Caco-2 (cell line): Measurements from ENCODE around the gene NALCN. TPM values are rescaled to one million over a fixed set of nuclear protein-coding genes. Genes with fewer than 3 reads are reported as not detected.

Experiments
- BruUV-seq: library from RNA; stranded (reverse); fragments of 400-500 nt; replicated peaks from 2 replicates; lab custom pipeline; 2021; lab: Mats Ljungman, UMichigan
- CTCF ChIA-PET: fragments of 300-600 bp; sonication (Branson Sonifier 250); formaldehyde crosslinking; loops from one replicate; lab custom pipeline; 2022; ENCODE audit warnings: antibody characterized with exemption; lab: Charles Lee
- POLR2A ChIA-PET: fragments of 300-600 bp; sonication (Branson Sonifier 250); formaldehyde crosslinking; loops from one replicate; lab custom pipeline; 2022; ENCODE audit warnings: antibody characterized with exemption; lab: Charles Lee
- DNase-seq, 2 experiments: peaks; one replicate each; pipeline versions ENCODE4 v3.0.0 to v3.0.0-alpha.2; 2020 to 2022
- H3K27me3 ChIP-seq: replicated peaks from 2 replicates; pipeline ENCODE4 v1.6.0; 2011; ENCODE audit warnings: low read length; ENCODE audit not compliant: control insufficient read depth, insufficient read depth
- H3K36me3 ChIP-seq: 2 replicates; pipeline ENCODE4 v1.5.1; 2011; ENCODE audit warnings: low read length; ENCODE audit not compliant: control insufficient read depth, insufficient read depth
- H3K4me1 ChIP-seq: fragments of 250-450 bp; sonication (Bioruptor Pico); 2 replicates; pipeline ENCODE4 v1.5.1; 2020; ENCODE audit warnings: mild to moderate bottlenecking
- H3K4me3 ChIP-seq: 2 replicates; pipeline ENCODE4 v1.5.1; 2011; ENCODE audit warnings: low read depth, mild to moderate bottlenecking, control low read depth, low read length
- H3K9me3 ChIP-seq: fragments of 250-450 bp; sonication (Bioruptor Pico); 2 replicates; pipeline ENCODE4 v1.5.1; 2020; ENCODE audit warnings: mild to moderate bottlenecking, moderate library complexity
- H3K27ac Mint-ChIP-seq: one replicate; pipeline ENCODE4 v1.8.0; 2022; ENCODE audit warnings: mixed read lengths; ENCODE audit not compliant: unreplicated experiment
- H3K27me3 Mint-ChIP-seq: one replicate; pipeline ENCODE4 v1.8.0; 2022; ENCODE audit warnings: mixed read lengths; ENCODE audit not compliant: insufficient read depth, unreplicated experiment
- H3K36me3 Mint-ChIP-seq: one replicate; pipeline ENCODE4 v1.8.0; 2022; ENCODE audit warnings: mild to moderate bottlenecking, mixed read lengths; ENCODE audit not compliant: insufficient read depth, unreplicated experiment
- H3K4me1 Mint-ChIP-seq: one replicate; pipeline ENCODE4 v1.8.0; 2022; ENCODE audit warnings: low read depth, mixed read lengths; ENCODE audit not compliant: unreplicated experiment
- H3K4me3 Mint-ChIP-seq: one replicate; pipeline ENCODE4 v1.8.0; 2022; ENCODE audit warnings: mild to moderate bottlenecking, moderate library complexity, mixed read lengths; ENCODE audit not compliant: unreplicated experiment
- H3K9me3 Mint-ChIP-seq: one replicate; pipeline ENCODE4 v1.8.0; 2022; ENCODE audit warnings: mixed read lengths; ENCODE audit not compliant: unreplicated experiment
- CTCF ChIP-seq, 2 experiments: fragments of 200-600 bp in 1 of 2; IDR thresholded peaks; 1 replicate in 1 of 2; 2 replicates in 1 of 2; pipeline versions ENCODE4 v1.5.1 to v1.8.0; 2011 to 2022; ENCODE audit warnings: antibody characterized with exemption in 1 of 2, control low read depth in 1 of 2, inconsistent platforms in 1 of 2, low read depth in 1 of 2, low read length in 1 of 2, mild to moderate bottlenecking in 1 of 2, moderate library complexity in 1 of 2; ENCODE audit not compliant: insufficient read depth in 1 of 2, severe bottlenecking in 1 of 2, unreplicated experiment in 1 of 2
- intact Hi-C: fragments of 100-400 bp; cut with micrococcal nuclease; formaldehyde crosslinking; loops from one replicate; pipeline ENCODE4 v1.10.0; 2022; ENCODE audit not compliant: unreplicated experiment
- total RNA-seq: library from RNA; stranded (reverse); gene quantifications from 2 replicates; pipeline ENCODE4 v1.2.3, GENCODE V29; 2022

NALCN gene
- total RNA-seq, 1 experiment from 2014 or later: not detected

GRCh38 chr13:101209206-101209893 is 207.0 kb downstream of the NALCN start:
- Histone ChIP-seq H3K4me1 (no peaks in the 10 kb centered on the region), H3K27me3 (no peaks in the 10 kb centered on the region), H3K4me3 (no peak overlapping the region), H3K36me3 (no peaks in the 10 kb centered on the region), H3K9me3 (no peaks in the 10 kb centered on the region)
- Mint-ChIP-seq H3K27ac (no peak overlapping the region), H3K4me3 (no peak overlapping the region), H3K36me3 (no peaks in the 10 kb centered on the region), H3K27me3 (peaks cover 3% of the 10 kb centered on the region), H3K9me3 (no peaks in the 10 kb centered on the region), H3K4me1 (no peaks in the 10 kb centered on the region)
- BruUV-seq: no TSS peak
- POLR2A ChIA-PET: no interaction called here
- CTCF ChIA-PET: no interaction called here
- intact Hi-C loops: no loop called here
- no peak for TF ChIP-seq CTCF (IDR thresholded peaks at IDR 0.05; ENCODE audit: insufficient read depth in 1 of 2, low read depth in 1 of 2, low read length in 1 of 2, severe bottlenecking in 1 of 2, unreplicated experiment in 1 of 2)
- DNase-seq: no peak

GRCh38 chr13:101205408-101205807 is 210.9 kb downstream of the NALCN start:
- H3K36me3 Mint-ChIP-seq: no peaks in the 10 kb centered on the region
- H3K4me1 ChIP-seq: no peaks in the 10 kb centered on the region
- ChIA-PET CTCF (no interaction called here), POLR2A (no interaction called here)
- H3K9me3 ChIP-seq: no peaks in the 10 kb centered on the region
- H3K36me3 ChIP-seq: no peaks in the 10 kb centered on the region
- H3K4me1 Mint-ChIP-seq: no peaks in the 10 kb centered on the region
- H3K27me3 ChIP-seq: no peaks in the 10 kb centered on the region
- H3K4me3 ChIP-seq: no peak overlapping the region
- intact Hi-C loops: no loop called here
- no peak overlapping the region for H3K4me3 Mint-ChIP-seq
- DNase-seq: no peak
- H3K9me3 Mint-ChIP-seq: no peaks in the 10 kb centered on the region
- no peak overlapping the region for H3K27ac Mint-ChIP-seq
- BruUV-seq: no TSS peak
- no peak for TF ChIP-seq CTCF (IDR thresholded peaks at IDR 0.05; ENCODE audit: insufficient read depth in 1 of 2, low read depth in 1 of 2, low read length in 1 of 2, severe bottlenecking in 1 of 2, unreplicated experiment in 1 of 2)
- H3K27me3 Mint-ChIP-seq: peaks cover 5% of the 10 kb centered on the region

- CTCF ChIA-PET: no interaction called here
These were observed 211.9 kb downstream of the NALCN start for GRCh38 chr13:101204270-101205020.

More at GRCh38 chr13:101204270-101205020, 211.9 kb downstream of the NALCN start:
- H3K4me3 ChIP-seq: no peak overlapping the region
- no peak overlapping the region for H3K27ac Mint-ChIP-seq
- no peak for TF ChIP-seq CTCF (IDR thresholded peaks at IDR 0.05; ENCODE audit: insufficient read depth in 1 of 2, low read depth in 1 of 2, low read length in 1 of 2, severe bottlenecking in 1 of 2, unreplicated experiment in 1 of 2)
- DNase-seq: no peak
- H3K4me3 Mint-ChIP-seq: no peak overlapping the region
- no peaks in the 10 kb centered on the region for H3K9me3 Mint-ChIP-seq
- H3K27me3 ChIP-seq: no peaks in the 10 kb centered on the region
- peaks cover 5% of the 10 kb centered on the region for H3K27me3 Mint-ChIP-seq
- no peaks in the 10 kb centered on the region for H3K4me1 Mint-ChIP-seq
- POLR2A ChIA-PET: no interaction called here
- intact Hi-C loops: no loop called here
- BruUV-seq: no TSS peak
- no peaks in the 10 kb centered on the region for H3K36me3 ChIP-seq
- H3K36me3 Mint-ChIP-seq: no peaks in the 10 kb centered on the region
- no peaks in the 10 kb centered on the region for H3K9me3 ChIP-seq
- no peaks in the 10 kb centered on the region for H3K4me1 ChIP-seq
